Prostate gland (tissue), 2 donors: ENCODE results near the gene RORB. TPM values are rescaled to one million over a fixed set of nuclear protein-coding genes. Genes with fewer than 3 reads are reported as not detected.

Source experiments
- DNase-seq: peaks from one replicate; pipeline ENCODE4 v3.0.0-alpha.2; 2019; ENCODE audit warnings: low spot score
- H3K27ac ChIP-seq, 2 donors: fragments of 200-600 bp; sonication (generic); 2 replicates each; pipeline ENCODE4 v1.5.1; 2017 to 2019
- H3K27me3 ChIP-seq: fragments of 200-600 bp; sonication (generic); replicated peaks from 2 replicates; pipeline ENCODE4 v1.5.1; 2019; ENCODE audit not compliant: insufficient read depth
- H3K36me3 ChIP-seq, 2 donors: fragments of 200-600 bp; sonication (generic); 1 replicate in 1 of 2; 2 replicates in 1 of 2; pipeline versions ENCODE4 v1.5.1 to v1.8.1; 2017 to 2019
- H3K4me1 ChIP-seq: fragments of 200-600 bp; sonication (generic); replicated peaks from 2 replicates; pipeline ENCODE4 v1.5.1; 2019
- H3K4me3 ChIP-seq, 2 donors: fragments of 200-600 bp; sonication (generic); 2 replicates each; pipeline ENCODE4 v1.5.1; 2017 to 2019
- H3K9me3 ChIP-seq: fragments of 200-600 bp; sonication (generic); 2 replicates; pipeline ENCODE4 v1.5.1; 2017
- POLR2A ChIP-seq: fragments of 450-650 bp; IDR thresholded peaks from one replicate; pipeline ENCODE4 v1.6.1; 2016; ENCODE audit warnings: antibody characterized with exemption, mild to moderate bottlenecking
- POLR2AphosphoS5 ChIP-seq: sonication (generic); formaldehyde crosslinking; IDR thresholded peaks from one replicate; pipeline ENCODE4 v1.6.1; 2017; ENCODE audit warnings: antibody characterized with exemption
- WGBS: methylation state at CpG from one replicate; pipeline ENCODE4 v1.1.5; 2018; 5-methylcytosine and 5-hydroxymethylcytosine counted together
- intact Hi-C: fragments of 100-400 bp; cut with DNase I; formaldehyde crosslinking; loops from one replicate; pipeline ENCODE4 v1.14.2; 2022
- total RNA-seq, 2 donors: library from RNA; depleted of rRNA; stranded (reverse); fragments of >200 nt; gene quantifications; one replicate each; pipeline ENCODE4 v1.1.0, GENCODE V29; 2016
- TF ChIP-seq, protein P1 (sequence below), 4 experiments: fragments of 200-600 bp in 2 of 4; fragments of 450-650 bp in 2 of 4; sonication (generic) in 2 of 4; IDR thresholded peaks; 1 replicate in 3 of 4; 2 replicates in 1 of 4; pipeline ENCODE4 v1.5.1; 2016 to 2019; ENCODE audit warnings: antibody characterized with exemption in 4 of 4, mild to moderate bottlenecking in 2 of 4, moderate library complexity in 2 of 4

Gene RORB
- total RNA-seq, 2 donors from 2014 or later = 1.4 to 1.7 TPM

DNA sequence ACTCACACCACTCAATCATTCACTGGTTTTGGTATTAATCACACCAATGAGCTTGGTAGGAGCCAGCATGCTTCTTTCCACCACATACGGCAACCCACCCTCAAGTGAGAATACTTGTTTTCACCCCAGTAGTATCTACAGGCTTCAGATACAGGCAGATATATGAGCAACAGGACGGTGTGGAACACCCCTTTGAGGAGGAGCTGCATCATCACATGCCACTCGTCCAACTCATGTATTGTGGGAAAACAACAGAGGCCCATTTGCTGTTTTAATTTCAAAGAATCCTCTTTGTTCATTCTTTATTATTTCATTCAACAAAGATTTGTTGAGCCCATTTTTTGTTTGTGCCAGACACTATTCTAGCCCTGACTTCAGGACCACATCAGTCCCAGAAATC is 46.0 kb downstream of the RORB start:
- Histone ChIP-seq H3K27me3 (no peaks in the 10 kb centered on the region), H3K4me1 (no peaks in the 10 kb centered on the region), H3K36me3 (no peaks in the 10 kb centered on the region), H3K4me3 (no peak overlapping the region), H3K27ac (no peak overlapping the region), H3K9me3 (no peaks in the 10 kb centered on the region)
- TF ChIP-seq POLR2AphosphoS5 (no peak), POLR2A (no peak)
- TF ChIP-seq, protein P1, sequence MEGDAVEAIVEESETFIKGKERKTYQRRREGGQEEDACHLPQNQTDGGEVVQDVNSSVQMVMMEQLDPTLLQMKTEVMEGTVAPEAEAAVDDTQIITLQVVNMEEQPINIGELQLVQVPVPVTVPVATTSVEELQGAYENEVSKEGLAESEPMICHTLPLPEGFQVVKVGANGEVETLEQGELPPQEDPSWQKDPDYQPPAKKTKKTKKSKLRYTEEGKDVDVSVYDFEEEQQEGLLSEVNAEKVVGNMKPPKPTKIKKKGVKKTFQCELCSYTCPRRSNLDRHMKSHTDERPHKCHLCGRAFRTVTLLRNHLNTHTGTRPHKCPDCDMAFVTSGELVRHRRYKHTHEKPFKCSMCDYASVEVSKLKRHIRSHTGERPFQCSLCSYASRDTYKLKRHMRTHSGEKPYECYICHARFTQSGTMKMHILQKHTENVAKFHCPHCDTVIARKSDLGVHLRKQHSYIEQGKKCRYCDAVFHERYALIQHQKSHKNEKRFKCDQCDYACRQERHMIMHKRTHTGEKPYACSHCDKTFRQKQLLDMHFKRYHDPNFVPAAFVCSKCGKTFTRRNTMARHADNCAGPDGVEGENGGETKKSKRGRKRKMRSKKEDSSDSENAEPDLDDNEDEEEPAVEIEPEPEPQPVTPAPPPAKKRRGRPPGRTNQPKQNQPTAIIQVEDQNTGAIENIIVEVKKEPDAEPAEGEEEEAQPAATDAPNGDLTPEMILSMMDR (IDR thresholded peaks at IDR 0.05) = no peak
- 50% methylated on average over 3 of the region's 3 CpGs for whole genome bisulfite sequencing
- DNase-seq = no peak
- intact Hi-C loops = no loop called here

DNA sequence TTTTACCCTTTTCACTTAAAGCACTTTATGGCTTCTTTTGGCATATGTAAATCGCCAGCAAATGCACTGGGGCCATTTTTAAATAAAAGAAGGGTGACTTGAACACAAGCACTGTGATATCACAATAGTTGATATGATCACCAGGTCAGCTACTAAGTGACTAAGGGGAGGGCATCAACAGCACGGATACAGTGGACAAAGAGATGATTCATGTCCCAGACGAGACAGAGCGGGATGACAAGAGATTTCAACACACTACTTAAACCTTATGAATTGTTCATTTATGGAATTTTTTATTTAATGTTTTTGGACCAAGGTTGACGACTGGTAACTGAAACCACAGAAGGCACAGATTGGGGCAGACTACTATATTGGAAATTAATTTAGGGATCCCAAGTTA is 54.1 kb downstream of the RORB start:
- H3K36me3 ChIP-seq = no peaks in the 10 kb centered on the region
- WGBS = 77% methylated on average over 5 of the region's 5 CpGs
- DNase-seq = no peak
- H3K9me3 ChIP-seq = no peaks in the 10 kb centered on the region
- H3K27ac ChIP-seq = no peak overlapping the region
- no peaks in the 10 kb centered on the region for H3K4me1 ChIP-seq
- intact Hi-C loops = no loop called here
- no peak overlapping the region for H3K4me3 ChIP-seq
- H3K27me3 ChIP-seq = no peaks in the 10 kb centered on the region
- TF ChIP-seq POLR2AphosphoS5 = no peak
- TF ChIP-seq, protein P1 (IDR thresholded peaks at IDR 0.05) = no peak
- TF ChIP-seq POLR2A = no peak

DNA sequence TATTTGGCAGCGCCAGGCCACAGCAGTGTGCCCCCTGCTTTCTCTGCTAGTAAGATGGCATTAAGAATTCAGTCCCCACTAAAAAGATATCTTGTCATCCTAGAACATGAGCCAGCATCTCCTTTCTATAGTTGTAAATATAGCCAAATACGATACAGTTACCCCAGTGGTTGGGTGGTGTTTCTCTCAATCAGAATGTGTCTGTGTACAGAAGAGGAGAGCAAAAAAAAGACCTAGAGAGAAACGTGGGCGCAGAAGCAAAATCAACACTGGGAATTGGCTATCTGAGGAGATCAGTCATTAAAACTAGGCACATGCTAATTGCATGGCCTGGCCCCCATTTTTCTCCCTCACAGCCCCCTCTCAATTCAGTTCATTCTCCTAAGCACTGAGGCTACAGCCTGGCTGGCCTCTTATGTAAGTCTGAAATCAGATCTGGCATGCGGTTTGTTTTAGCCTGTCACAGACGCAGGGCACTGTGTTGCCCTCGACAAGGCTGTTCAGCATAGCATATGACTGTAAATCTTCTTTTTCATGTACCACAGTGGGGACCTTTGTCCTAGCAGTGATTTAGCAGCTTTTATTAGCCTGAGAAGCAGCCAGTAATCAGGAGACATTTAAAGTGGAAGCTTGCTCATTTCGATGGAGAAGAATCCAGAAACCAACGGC is 57.8 kb downstream of the RORB start:
- TF ChIP-seq, protein P1 (IDR thresholded peaks at IDR 0.05) = no peak
- no peak for TF ChIP-seq POLR2AphosphoS5
- no peak for TF ChIP-seq POLR2A
- Histone ChIP-seq H3K4me1 (no peaks in the 10 kb centered on the region), H3K9me3 (no peaks in the 10 kb centered on the region), H3K27ac (no peak overlapping the region), H3K27me3 (no peaks in the 10 kb centered on the region), H3K4me3 (no peak overlapping the region), H3K36me3 (no peaks in the 10 kb centered on the region)
- 29% methylated on average over 9 of the region's 9 CpGs for WGBS
- intact Hi-C loops = loop anchor here (2.0 kb wide), 1 partner anchor 26 kb away; no protein-coding TSS in a partner anchor
- DNase-seq = no peak

DNA sequence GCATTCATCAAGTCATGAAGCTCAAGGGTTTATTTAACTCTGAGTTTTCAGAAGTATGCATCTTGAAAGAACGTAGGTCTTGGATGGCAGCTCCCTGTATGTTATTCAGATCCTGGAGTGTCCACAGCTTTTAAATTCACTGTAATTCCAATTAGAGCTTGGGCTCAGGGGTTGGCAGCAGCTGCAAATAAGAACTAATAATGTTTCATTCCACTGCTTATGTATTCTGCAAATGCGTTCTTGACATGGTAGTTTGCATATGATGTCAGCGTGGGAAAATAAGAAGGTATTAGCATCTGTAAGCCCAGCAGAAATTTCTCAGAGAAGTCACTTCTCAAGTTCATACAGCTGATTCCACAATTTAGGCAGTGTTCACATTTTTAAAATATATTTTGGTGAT is 58.4 kb downstream of the RORB start:
- WGBS = 83% methylated on average over 3 of the region's 3 CpGs
- H3K27me3 ChIP-seq = no peaks in the 10 kb centered on the region
- intact Hi-C loops = loop anchor here (2.0 kb wide), 1 partner anchor 27 kb away; no protein-coding TSS in a partner anchor
- H3K9me3 ChIP-seq = no peaks in the 10 kb centered on the region
- no peak overlapping the region for H3K4me3 ChIP-seq
- no peaks in the 10 kb centered on the region for H3K4me1 ChIP-seq
- DNase-seq = no peak
- TF ChIP-seq, protein P1 (IDR thresholded peaks at IDR 0.05) = no peak
- TF ChIP-seq POLR2AphosphoS5 (no peak), POLR2A (no peak)
- no peaks in the 10 kb centered on the region for H3K36me3 ChIP-seq
- H3K27ac ChIP-seq = no peak overlapping the region

DNA sequence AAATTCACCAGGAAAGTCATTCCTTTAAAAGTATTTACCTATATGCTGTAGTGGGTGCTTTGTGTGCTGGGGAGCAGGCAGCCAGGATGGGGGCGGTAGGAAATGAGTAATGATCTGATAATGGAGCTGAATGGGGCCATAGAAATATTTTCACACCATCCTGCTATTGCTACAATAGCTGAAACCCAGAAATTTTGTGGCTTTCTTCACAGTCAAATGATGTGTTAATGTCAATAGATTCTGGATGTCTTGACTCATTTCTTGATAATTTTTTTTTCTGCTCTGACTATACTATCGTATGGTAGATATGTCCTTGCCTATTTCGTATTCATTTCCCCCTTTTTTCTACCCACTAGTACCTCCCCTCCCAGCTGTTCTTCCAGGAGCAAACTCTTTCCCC is 59.5 kb downstream of the RORB start:
- Histone ChIP-seq H3K27ac (no peak overlapping the region), H3K36me3 (no peaks in the 10 kb centered on the region), H3K4me1 (no peaks in the 10 kb centered on the region), H3K27me3 (no peaks in the 10 kb centered on the region), H3K4me3 (no peak overlapping the region), H3K9me3 (no peaks in the 10 kb centered on the region)
- WGBS = 68% methylated on average over 3 of the region's 3 CpGs
- no peak for DNase-seq
- TF ChIP-seq POLR2AphosphoS5 (no peak), POLR2A (no peak)
- TF ChIP-seq, protein P1 (IDR thresholded peaks at IDR 0.05) = no peak
- intact Hi-C loops = no loop called here
